HepG2 (cell line): ENCODE data around the gene ODC1. TPM values are rescaled to one million over a fixed set of nuclear protein-coding genes. Genes with fewer than 3 reads are reported as not detected.
"Not testable (repeated sequence)": the region's sequence is repeated elsewhere in the genome, so short reads cannot be mapped to it uniquely, and the experiment has no call there.

Source experiments
- ATAC-seq: fragments of 200-7000 bp; cut with Tn5 transposase; 3 replicates; pipeline ENCODE4 v1.9.1; 2020; ENCODE audit warnings: mild to moderate bottlenecking, moderate library complexity
- BruUV-seq: library from RNA; stranded (reverse); fragments of 400-500 nt; replicated peaks from 2 replicates; lab custom pipeline; 2021; lab: Mats Ljungman, UMichigan
- CTCF ChIA-PET: fragments of 300-600 bp; formaldehyde crosslinking; extraction: SDS; loops from one replicate; lab custom pipeline; 2021; ENCODE audit warnings: low total read pairs, inconsistent platforms, low intra/inter-chr PET ratio; lab: Yijun Ruan, JAX
- POLR2A ChIA-PET: fragments of 350-600 bp; sonication (Branson Sonifier 250); formaldehyde crosslinking; loops from one replicate; lab custom pipeline; 2020; ENCODE audit warnings: antibody characterized with exemption, inconsistent platforms; lab: Yijun Ruan, JAX
- DNase-seq: peaks from one replicate; pipeline ENCODE4 v3.0.0-alpha.2; 2015; ENCODE audit warnings: low spot score
- FAIRE-seq: peaks from 3 replicates; lab custom pipeline; 2011; peaks lifted over from hg19 to GRCh38; lab: Jason Lieb, UNC
- H2AFZ ChIP-seq: one replicate; pipeline ENCODE4 v1.6.1; 2011; ENCODE audit warnings: low read length, inconsistent platforms
- H3K27ac ChIP-seq: fragments of 300-600 bp; 3 replicates; pipeline ENCODE4 v1.8.0; 2011; ENCODE audit warnings: mixed run types, mild to moderate bottlenecking, mixed read lengths, low read length, inconsistent platforms; ENCODE audit not compliant: insufficient read depth; ENCODE audit errors: extremely low read length
- H3K27me3 ChIP-seq, 2 experiments: fragments of 200-600 bp in 1 of 2; 2 replicates in 1 of 2; 3 replicates in 1 of 2; pipeline versions ENCODE4 v1.6.0 to v1.8.0; 2011; ENCODE audit warnings: low read length in 2 of 2, mild to moderate bottlenecking in 2 of 2, moderate library complexity in 2 of 2, inconsistent platforms in 1 of 2; ENCODE audit not compliant: insufficient read depth in 2 of 2, control insufficient read depth in 1 of 2
- H3K36me3 ChIP-seq, 2 experiments: fragments of 200-600 bp in 1 of 2; replicated peaks in 1 of 2; 2 replicates in 1 of 2; 3 replicates in 1 of 2; pipeline versions ENCODE4 v1.5.1 to v1.8.0; 2011; ENCODE audit warnings: low read length in 2 of 2, inconsistent platforms in 1 of 2; ENCODE audit not compliant: insufficient read depth in 2 of 2, control insufficient read depth in 1 of 2
- H3K4me1 ChIP-seq: 2 replicates; pipeline ENCODE4 v1.5.1; 2012; ENCODE audit warnings: low read length, inconsistent platforms; ENCODE audit not compliant: insufficient read depth
- H3K4me2 ChIP-seq: 2 replicates; pipeline ENCODE4 v1.6.0; 2011; ENCODE audit warnings: low read depth, low read length, inconsistent platforms
- H3K4me3 ChIP-seq, 3 experiments: fragments of 200-600 bp in 1 of 3; sonication (generic), shearing (Covaris generic) in 1 of 3; replicated peaks in 1 of 3; 2 replicates each; pipeline ENCODE4 v1.5.1; 2011 to 2016; ENCODE audit warnings: low read length in 3 of 3, inconsistent platforms in 2 of 3, low read depth in 2 of 3, mild to moderate bottlenecking in 2 of 3, control low read depth in 1 of 3, mixed read lengths in 1 of 3; ENCODE audit not compliant: insufficient read depth in 1 of 3
- H3K79me2 ChIP-seq: one replicate; pipeline ENCODE4 v1.6.1; 2011; ENCODE audit warnings: low read length, inconsistent platforms; ENCODE audit not compliant: insufficient read depth
- H3K9ac ChIP-seq: 2 replicates; pipeline ENCODE4 v1.6.0; 2011; ENCODE audit warnings: mild to moderate bottlenecking, low read depth, low read length, inconsistent platforms; ENCODE audit not compliant: insufficient read depth
- H3K9me3 ChIP-seq: 2 replicates; pipeline ENCODE4 v1.5.1; 2012; ENCODE audit warnings: mild to moderate bottlenecking, low read length
- H4K20me1 ChIP-seq: 2 replicates; pipeline ENCODE4 v1.6.0; 2011; ENCODE audit warnings: inconsistent platforms, mild to moderate bottlenecking, low read length, moderate library complexity; ENCODE audit not compliant: insufficient read depth
- ZKSCAN5 ChIP-seq: sonication (generic); formaldehyde crosslinking; IDR thresholded peaks from 2 replicates; pipeline ENCODE4 v1.5.1; 2020; ENCODE audit warnings: mild to moderate bottlenecking, missing genetic modification reagents
- WGBS: methylation state at CpG from one replicate; pipeline ENCODE4 v1.1.6; 2017; ENCODE audit warnings: low lambda C conversion rate; 5-methylcytosine and 5-hydroxymethylcytosine counted together
- in situ Hi-C: cut with HindIII; loops from 2 replicates; pipeline ENCODE4 v1.10.0; 2017; ENCODE audit warnings: low pct_unique_long_range_greater_than_20kb; ENCODE audit not compliant: extremely low pct_ligation_motif_present
- intact Hi-C: fragments of 100-400 bp; cut with micrococcal nuclease; formaldehyde crosslinking; loops from one replicate; pipeline ENCODE4 v1.10.0; 2022; ENCODE audit not compliant: unreplicated experiment
- polyA plus RNA-seq, 8 experiments: library from polyadenylated mRNA; depleted of rRNA in 3 of 8; stranded (reverse) in 7 of 8; unstranded in 1 of 8; fragments of >200 nt; fragmentation: Illumina TruSeq in 4 of 8; extraction: Trizol in 4 of 8; gene quantifications; 2 replicates each; pipeline versions ENCODE4 v1.2.1 to v1.2.3, GENCODE V29; 2011 to 2016; ENCODE audit warnings: low read depth in 4 of 8, missing spikeins in 1 of 8, mixed read lengths in 1 of 8; ENCODE audit not compliant: insufficient read depth in 1 of 8
- total RNA-seq, 5 experiments: library from RNA; depleted of rRNA; stranded (reverse); fragments of >200 nt; fragmentation: Illumina TruSeq; extraction: Trizol; gene quantifications; 2 replicates each; pipeline ENCODE4 v1.2.3, GENCODE V29; 2016; ENCODE audit warnings: low read depth in 1 of 5

ODC1 gene
- total and polyA plus RNA-seq, 2 of the 13 experiments (the other 11 are each of a cell fraction or from before 2014, with no cell fraction given): 142 to 371 TPM

- DNase-seq, in situ Hi-C loops, H3K27ac ChIP-seq, H3K4me3 ChIP-seq, H4K20me1 ChIP-seq, FAIRE-seq, CTCF ChIA-PET, H3K4me2 ChIP-seq, H3K9me3 ChIP-seq, BruUV-seq, H3K36me3 ChIP-seq, H3K9ac ChIP-seq, POLR2A ChIA-PET, H2AFZ ChIP-seq, ATAC-seq, H3K79me2 ChIP-seq: not testable (repeated sequence)
- WGBS: 74% methylated on average over 8 of the region's 8 CpGs
- intact Hi-C loops: loop anchor here (5.0 kb wide), 1 partner anchor 36 kb away; no protein-coding TSS in a partner anchor
- TF ChIP-seq ZKSCAN5 (CRISPR knock-in tag): peak; percentile 89
- peaks cover 4 to 51% of the 10 kb centered on the region in 2 experiments; a peak in 4 of 5 replicates for H3K27me3 ChIP-seq
- H3K4me1 ChIP-seq: peaks cover 38% of the 10 kb centered on the region
Observed at GRCh38 chr2:10488142-10488541, 40.0 kb upstream of the ODC1 start.

GRCh38 chr2:10487741-10488104, 39.6 kb upstream of the ODC1 start:
- intact Hi-C loops: loop anchor here (5.0 kb wide), 1 partner anchor 35 kb away; no protein-coding TSS in a partner anchor
- ATAC-seq, DNase-seq, H4K20me1 ChIP-seq, CTCF ChIA-PET, H3K4me2 ChIP-seq, BruUV-seq, H3K79me2 ChIP-seq, in situ Hi-C loops, H3K9me3 ChIP-seq, H3K9ac ChIP-seq, POLR2A ChIA-PET, H3K4me3 ChIP-seq, FAIRE-seq, H3K27ac ChIP-seq, H2AFZ ChIP-seq, H3K36me3 ChIP-seq: not testable (repeated sequence)
- peaks cover 4 to 49% of the 10 kb centered on the region in 2 experiments; a peak in 4 of 5 replicates for H3K27me3 ChIP-seq
- peaks cover 41% of the 10 kb centered on the region for H3K4me1 ChIP-seq
- TF ChIP-seq ZKSCAN5 (CRISPR knock-in tag): peak; percentile 92
- 74% methylated on average over 4 of the region's 5 CpGs for WGBS
